ENCODE results near the gene MYMX.

DNA sequence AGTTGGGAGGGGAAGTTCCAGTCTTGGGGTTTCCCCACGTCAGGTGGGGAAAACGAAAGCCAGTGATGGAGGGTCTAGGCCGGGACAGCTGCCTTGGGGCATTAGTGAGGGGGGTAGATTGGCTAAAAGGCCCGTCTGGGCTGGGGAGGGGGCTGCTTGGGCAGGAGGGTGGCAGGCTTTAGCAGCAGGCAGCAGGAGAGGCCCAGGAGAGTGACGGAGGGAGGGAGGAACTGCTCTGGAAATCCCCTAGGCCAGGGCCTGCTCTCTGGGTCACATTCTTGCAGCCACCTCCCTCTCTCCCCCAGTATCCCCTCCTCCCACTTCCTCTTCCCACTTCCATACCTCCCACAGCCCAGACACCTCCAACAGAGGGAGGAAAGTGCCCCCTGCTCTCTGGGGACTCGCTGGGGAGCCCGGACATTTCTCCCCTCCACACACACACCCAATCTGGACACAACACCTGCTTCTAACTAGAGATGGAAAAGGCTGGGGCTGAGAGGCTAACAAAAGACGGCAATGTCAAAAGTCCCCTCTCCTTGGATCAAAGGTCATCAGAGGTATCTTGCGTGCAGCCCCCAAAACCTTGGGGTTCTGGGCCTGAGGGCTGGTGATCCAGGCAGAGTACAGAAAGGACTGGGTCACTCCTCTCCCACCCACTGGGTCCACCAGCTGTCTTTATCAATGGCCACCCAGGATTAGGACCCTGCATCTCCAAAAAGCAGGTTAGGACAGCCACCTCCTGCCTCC, 46.8 kb downstream of the MYMX start:
- TF ChIP-seq, protein P1, sequence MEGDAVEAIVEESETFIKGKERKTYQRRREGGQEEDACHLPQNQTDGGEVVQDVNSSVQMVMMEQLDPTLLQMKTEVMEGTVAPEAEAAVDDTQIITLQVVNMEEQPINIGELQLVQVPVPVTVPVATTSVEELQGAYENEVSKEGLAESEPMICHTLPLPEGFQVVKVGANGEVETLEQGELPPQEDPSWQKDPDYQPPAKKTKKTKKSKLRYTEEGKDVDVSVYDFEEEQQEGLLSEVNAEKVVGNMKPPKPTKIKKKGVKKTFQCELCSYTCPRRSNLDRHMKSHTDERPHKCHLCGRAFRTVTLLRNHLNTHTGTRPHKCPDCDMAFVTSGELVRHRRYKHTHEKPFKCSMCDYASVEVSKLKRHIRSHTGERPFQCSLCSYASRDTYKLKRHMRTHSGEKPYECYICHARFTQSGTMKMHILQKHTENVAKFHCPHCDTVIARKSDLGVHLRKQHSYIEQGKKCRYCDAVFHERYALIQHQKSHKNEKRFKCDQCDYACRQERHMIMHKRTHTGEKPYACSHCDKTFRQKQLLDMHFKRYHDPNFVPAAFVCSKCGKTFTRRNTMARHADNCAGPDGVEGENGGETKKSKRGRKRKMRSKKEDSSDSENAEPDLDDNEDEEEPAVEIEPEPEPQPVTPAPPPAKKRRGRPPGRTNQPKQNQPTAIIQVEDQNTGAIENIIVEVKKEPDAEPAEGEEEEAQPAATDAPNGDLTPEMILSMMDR (tag by site-specific recombination; IDR thresholded peaks at IDR 0.05) = no peak
- no peak for TF ChIP-seq ZNF274 (IDR thresholded peaks at IDR 0.05; ENCODE audit: low read length)
- TF ChIP-seq ZNF274 (tag by site-specific recombination; IDR thresholded peaks at IDR 0.05; ENCODE audit: borderline replicate concordance) = no peak

Data from HEK293 (cell line).